ELF-1 (cell line): Measurements from ENCODE around the gene TP53TG3E.
"Not testable (repeated sequence)": the region's sequence is repeated elsewhere in the genome, so short reads cannot be mapped to it uniquely, and the experiment has no call there.

Experiments used
- DNase-seq: peaks from one replicate; pipeline ENCODE4 v3.0.0-alpha.2; 2016; ENCODE audit warnings: low read depth, low spot score

The TP53TG3E gene, protein sequence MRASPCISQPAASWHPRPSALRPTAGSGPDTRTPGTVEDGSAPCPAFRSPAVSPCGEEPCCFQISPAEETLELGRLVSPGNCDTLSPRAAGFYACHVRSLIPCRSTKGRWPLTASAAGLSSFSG

DNA sequence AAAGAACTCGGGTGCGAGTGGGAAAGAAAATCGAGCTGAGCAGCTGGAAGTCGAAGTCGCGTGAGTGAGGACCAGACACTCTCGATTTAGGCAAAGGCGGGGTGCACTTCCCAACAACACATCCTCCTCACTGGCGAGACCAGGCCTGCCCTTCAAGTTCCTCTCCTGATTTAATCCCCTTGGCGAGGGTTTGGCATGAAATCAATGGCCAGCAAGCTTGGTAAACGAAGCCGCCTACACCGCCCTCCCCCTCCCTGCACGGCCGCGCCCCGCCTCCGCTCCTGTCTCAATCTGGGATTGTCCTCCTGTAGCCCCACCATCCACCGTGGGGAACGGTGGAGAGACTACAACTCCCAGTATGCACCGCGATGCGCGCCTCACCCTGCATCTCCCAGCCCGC lies at the start of gene TP53TG3E:
TP53TG3E (plus strand) TSS at position 301 of the 400 bp plus-strand sequence; CDS start at position 369, 68 bp downstream.
- not testable (repeated sequence) for DNase-seq

DNA sequence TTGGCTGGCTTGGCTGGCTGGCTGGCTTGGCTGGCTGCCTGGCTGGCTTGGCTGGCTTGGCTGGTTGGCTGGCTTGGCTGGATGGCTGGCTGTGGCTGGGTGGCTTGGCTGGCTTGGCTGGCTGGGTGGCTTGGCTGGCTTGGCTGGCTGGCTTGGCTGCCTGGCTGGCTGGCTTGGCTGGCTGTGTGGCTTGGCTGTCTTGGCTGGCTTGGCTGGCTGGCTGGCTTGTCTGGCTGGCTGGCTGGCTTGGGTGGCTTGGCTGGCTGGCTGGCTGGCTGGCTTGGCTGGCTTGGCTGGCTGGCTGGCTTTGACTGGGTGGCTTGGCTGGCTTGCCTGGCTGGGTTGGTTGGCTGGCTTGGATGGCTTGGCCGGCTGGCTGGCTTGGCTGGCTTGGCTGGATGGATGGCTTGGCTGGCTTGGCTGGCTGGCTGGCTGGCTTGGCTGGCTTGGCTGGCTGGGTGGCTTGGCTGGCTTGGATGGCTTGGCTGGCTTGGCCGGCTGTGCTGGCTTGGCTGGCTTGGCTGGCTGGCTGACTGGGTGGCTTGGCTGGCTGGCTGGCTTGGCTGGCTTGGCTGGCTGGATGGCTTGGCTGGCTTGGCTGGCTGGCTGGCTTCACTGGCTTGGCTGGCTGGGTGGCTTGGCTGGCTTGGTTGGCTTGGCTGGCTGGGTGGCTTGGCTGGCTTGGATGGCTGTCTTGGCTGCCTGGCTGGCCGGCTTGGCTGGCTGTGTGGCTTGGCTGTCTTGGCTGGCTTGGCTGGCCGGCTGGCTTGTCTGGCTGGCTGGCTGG lies 32.3 kb downstream of the TP53TG3E start:
- DNase-seq, result not testable (repeated sequence)

DNA sequence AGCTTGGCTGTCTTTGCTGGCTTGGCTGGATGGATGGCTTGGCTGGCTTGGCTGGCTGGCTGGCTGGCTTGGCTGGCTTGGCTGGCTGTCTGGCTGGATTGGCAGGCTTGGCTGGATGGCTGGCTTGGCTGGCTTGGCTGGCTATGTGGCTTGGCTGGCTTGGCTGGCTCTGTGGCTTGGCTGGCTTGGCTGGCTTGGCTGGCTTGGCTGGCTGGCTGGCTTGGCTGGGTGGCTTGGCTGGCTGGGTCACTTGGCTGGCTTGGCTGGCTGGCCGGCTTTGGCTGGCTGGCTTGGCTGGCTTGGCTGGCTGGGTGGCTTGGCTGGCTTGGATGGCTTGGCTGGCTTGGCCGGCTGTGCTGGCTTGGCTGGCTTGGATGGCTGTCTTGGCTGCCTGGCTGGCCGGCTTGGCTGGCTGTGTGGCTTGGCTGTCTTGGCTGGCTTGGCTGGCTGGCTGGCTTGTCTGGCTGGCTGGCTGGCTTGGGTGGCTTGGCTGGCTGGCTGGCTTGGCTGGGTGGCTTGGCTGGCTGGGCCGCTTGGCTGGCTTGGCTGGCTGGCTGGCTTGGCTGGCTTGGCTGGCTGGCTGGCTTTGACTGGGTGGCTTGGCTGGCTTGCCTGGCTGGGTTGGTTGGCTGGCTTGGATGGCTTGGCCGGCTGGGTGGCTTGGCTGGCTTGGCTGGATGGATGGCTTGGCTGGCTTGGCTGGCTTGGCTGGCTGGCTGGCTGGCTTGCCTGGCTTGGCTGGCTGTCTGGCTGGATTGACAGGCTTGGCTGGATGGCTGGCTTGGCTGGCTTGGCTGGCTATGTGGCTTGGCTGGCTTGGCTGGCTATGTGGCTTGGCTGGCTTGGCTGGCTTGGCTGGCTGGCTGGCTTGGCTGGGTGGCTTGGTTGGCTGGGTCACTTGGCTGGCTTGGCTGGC lies 33.8 kb downstream of the TP53TG3E start:
- not testable (repeated sequence) for DNase-seq

- DNase-seq, result not testable (repeated sequence)
Observed at GRCh38 chr16:33338543-33338951, 34.4 kb downstream of the TP53TG3E start.

GRCh38 chr16:33339093-33340061 lies 35.3 kb downstream of the TP53TG3E start:
- DNase-seq, result not testable (repeated sequence)
